ENCODE data around the gene IGSF5.

IGSF5 gene

GRCh38 chr21:39822042-39822441, 77.1 kb downstream of the IGSF5 start:
- H3K4me3 ChIP-seq (replicated peaks; ENCODE audit: insufficient read depth, low read length), result no peak overlapping the region
- no peaks in the 10 kb centered on the region for H3K27me3 ChIP-seq (ENCODE audit: insufficient read depth, poor library complexity, severe bottlenecking)
- TF ChIP-seq REST (IDR thresholded peaks at IDR 0.05; ENCODE audit: insufficient replicate concordance, low read depth) (no peak), POLR2AphosphoS5 (IDR thresholded peaks at IDR 0.05; ENCODE audit: low read depth) (no peak), GABPA (IDR thresholded peaks at IDR 0.05; ENCODE audit: low read depth) (no peak), CTCF (IDR thresholded peaks at IDR 0.05; ENCODE audit: insufficient read depth, low read length) (no peak), SPI1 (IDR thresholded peaks at IDR 0.05; ENCODE audit: borderline replicate concordance, low read depth) (no peak)
- no peak for DNase-seq (ENCODE audit: low read depth in 1 of 2, low spot score in 1 of 2)
- no peak overlapping the region for H3K27ac ChIP-seq (replicated peaks)

- TF ChIP-seq REST (IDR thresholded peaks at IDR 0.05; ENCODE audit: insufficient replicate concordance, low read depth) (no peak), GABPA (IDR thresholded peaks at IDR 0.05; ENCODE audit: low read depth) (no peak)
- Histone ChIP-seq H3K27me3 (ENCODE audit: insufficient read depth, poor library complexity, severe bottlenecking) (peaks cover under 1% of the 10 kb centered on the region), H3K27ac (replicated peaks) (no peak overlapping the region), H3K4me3 (replicated peaks; ENCODE audit: insufficient read depth, low read length) (no peak overlapping the region)
- DNase-seq (ENCODE audit: low read depth in 1 of 2, low spot score in 1 of 2), result no peak
Measured at GRCh38 chr21:39825250-39825649, 80.3 kb downstream of the IGSF5 start.

- H3K4me3 ChIP-seq (replicated peaks; ENCODE audit: insufficient read depth, low read length), result no peak overlapping the region
- TF ChIP-seq POLR2AphosphoS5 (IDR thresholded peaks at IDR 0.05; ENCODE audit: low read depth) (no peak), SPI1 (IDR thresholded peaks at IDR 0.05; ENCODE audit: borderline replicate concordance, low read depth) (no peak), GABPA (IDR thresholded peaks at IDR 0.05; ENCODE audit: low read depth) (no peak), CTCF (IDR thresholded peaks at IDR 0.05; ENCODE audit: insufficient read depth, low read length) (no peak), REST (IDR thresholded peaks at IDR 0.05; ENCODE audit: insufficient replicate concordance, low read depth) (no peak)
- peaks cover 4% of the 10 kb centered on the region for H3K27me3 ChIP-seq (ENCODE audit: insufficient read depth, poor library complexity, severe bottlenecking)
- H3K27ac ChIP-seq (replicated peaks), result no peak overlapping the region
- no peak for DNase-seq (ENCODE audit: low read depth in 1 of 2, low spot score in 1 of 2)
Measured at GRCh38 chr21:39834543-39834942, 89.6 kb downstream of the IGSF5 start.

All from HL-60 (cell line).